ENCODE results near the gene LAGE3. TPM values are rescaled to one million over a fixed set of nuclear protein-coding genes. Genes with fewer than 3 reads are reported as not detected.
A peak's percentile ranks its signal among the peaks of the same experiment; 100 is the strongest.

LAGE3 gene
- total and polyA plus RNA-seq, 8 donors: 9.5 to 19.6 (median 12.7) TPM

DNA sequence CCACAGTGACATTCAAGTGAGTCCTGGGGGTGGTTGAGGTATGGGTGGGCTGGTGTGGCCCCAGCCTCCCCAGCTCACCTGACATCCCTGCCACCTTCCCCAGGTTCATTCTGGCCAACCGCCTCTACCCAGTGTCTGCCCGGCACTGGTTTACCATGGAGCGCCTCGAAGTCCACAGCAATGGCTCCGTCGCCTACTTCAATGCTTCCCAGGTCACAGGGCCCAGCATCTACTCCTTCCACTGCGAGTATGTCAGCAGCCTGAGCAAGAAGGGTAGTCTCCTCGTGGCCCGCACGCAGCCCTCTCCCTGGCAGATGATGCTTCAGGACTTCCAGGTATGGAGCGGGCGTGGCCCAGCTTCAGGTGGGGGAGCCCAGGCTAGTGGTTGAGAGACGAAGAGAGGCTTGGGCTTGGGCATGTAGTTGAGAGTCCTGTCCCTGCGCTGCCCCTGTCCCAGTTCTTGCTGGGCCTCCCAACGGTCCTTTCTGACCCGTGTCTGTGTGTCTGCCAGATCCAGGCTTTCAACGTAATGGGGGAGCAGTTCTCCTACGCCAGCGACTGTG, 43.8 kb downstream of the LAGE3 start:
- H3K9me3 ChIP-seq: no peaks in the 10 kb centered on the region

DNA sequence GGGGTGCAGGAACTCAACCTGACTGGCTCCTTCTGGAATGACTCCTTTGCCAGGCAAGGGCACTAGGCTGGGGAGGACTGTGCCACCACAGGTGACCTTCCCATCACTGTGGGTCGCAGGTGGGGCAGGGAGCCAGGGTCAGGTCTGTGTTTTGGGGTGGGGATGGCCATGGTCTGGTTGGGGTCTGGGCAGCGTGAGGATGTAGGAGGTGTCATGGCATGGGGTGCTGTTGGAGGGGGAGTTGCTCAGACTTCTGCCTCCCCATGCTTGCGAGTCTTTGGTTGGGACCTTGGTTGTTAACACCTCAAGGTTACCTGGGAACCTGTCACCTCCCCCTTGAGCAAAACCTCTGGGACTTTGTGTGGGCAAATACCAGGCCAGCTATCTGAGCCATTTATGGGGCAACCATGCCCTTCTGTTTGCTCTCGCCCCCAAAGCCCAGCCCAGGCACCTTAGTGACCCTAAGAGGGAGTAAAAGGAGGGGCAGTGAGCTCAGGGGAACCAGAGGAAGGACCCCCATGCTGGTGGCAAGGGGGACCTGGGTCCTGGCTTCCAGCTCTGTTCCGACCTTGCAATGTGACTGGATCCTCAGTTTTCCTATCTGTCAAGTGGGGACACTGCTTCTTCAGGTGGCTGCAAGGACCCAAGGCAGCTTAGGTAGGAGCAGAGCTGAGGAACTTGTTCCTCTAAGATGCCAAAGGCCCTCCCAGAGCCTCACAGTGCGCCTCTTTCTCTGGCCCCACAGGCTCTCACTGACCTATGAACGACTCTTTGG, 44.5 kb downstream of the LAGE3 start:
- WGBS, 2 donors: 79 to 86% methylated on average over 7 of the region's 7 CpGs
- H3K9me3 ChIP-seq: no peaks in the 10 kb centered on the region
- H3K27me3 ChIP-seq: no peaks in the 10 kb centered on the region
- no peaks in the 10 kb centered on the region for H3K4me1 ChIP-seq
- FAIRE-seq: no peak
- TF ChIP-seq, protein P1, sequence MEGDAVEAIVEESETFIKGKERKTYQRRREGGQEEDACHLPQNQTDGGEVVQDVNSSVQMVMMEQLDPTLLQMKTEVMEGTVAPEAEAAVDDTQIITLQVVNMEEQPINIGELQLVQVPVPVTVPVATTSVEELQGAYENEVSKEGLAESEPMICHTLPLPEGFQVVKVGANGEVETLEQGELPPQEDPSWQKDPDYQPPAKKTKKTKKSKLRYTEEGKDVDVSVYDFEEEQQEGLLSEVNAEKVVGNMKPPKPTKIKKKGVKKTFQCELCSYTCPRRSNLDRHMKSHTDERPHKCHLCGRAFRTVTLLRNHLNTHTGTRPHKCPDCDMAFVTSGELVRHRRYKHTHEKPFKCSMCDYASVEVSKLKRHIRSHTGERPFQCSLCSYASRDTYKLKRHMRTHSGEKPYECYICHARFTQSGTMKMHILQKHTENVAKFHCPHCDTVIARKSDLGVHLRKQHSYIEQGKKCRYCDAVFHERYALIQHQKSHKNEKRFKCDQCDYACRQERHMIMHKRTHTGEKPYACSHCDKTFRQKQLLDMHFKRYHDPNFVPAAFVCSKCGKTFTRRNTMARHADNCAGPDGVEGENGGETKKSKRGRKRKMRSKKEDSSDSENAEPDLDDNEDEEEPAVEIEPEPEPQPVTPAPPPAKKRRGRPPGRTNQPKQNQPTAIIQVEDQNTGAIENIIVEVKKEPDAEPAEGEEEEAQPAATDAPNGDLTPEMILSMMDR (IDR thresholded peaks at IDR 0.05): no peak
- DNase-seq: no peak
- ATAC-seq: no peak
- H3K4me3 ChIP-seq: no peak overlapping the region
- no peak overlapping the region for H3K27ac ChIP-seq
- intact Hi-C loops (cut with DNase I): no loop called here
- no peaks in the 10 kb centered on the region for H3K36me3 ChIP-seq

More for the DNA sequence above, 43.8 kb downstream of the LAGE3 start:
- peak in 1 of 6 donors; percentile 57 for DNase-seq
- H3K27me3 ChIP-seq: no peaks in the 10 kb centered on the region
- no peak for FAIRE-seq
- ATAC-seq: no peak
- no peaks in the 10 kb centered on the region for H3K36me3 ChIP-seq
- 86 to 91% methylated on average over 19 of the region's 19 CpGs for WGBS, 2 donors
- H3K4me3 ChIP-seq: no peak overlapping the region
- TF ChIP-seq, protein P1 (IDR thresholded peaks at IDR 0.05): no peak
- intact Hi-C loops (cut with DNase I): no loop called here
- H3K27ac ChIP-seq: no peak overlapping the region
- H3K4me1 ChIP-seq: no peaks in the 10 kb centered on the region

DNA sequence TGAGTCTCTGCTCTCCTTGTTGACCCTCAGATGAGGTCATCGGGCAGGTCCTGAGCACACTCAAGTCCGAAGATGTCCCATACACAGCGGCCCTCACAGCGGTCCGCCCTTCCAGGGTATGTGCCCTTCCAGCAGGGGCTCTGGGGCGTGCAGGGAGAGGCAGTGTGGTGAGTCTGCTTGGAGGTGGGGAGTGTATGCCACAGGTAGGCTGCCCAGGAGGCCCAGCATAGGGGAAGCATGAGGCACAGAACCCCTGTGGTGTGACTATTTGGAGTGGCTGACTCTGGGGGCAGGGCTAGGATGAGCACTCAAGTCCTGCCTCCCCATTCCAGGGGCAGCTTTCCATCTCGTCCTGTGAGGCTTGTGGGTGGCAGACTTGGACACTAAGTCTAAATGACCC, 45.5 kb downstream of the LAGE3 start:
- H3K36me3 ChIP-seq: no peaks in the 10 kb centered on the region
- FAIRE-seq: no peak
- intact Hi-C loops (cut with DNase I): no loop called here
- H3K9me3 ChIP-seq: no peaks in the 10 kb centered on the region
- H3K4me1 ChIP-seq: no peaks in the 10 kb centered on the region
- no peak overlapping the region for H3K27ac ChIP-seq
- no peak for ATAC-seq
- TF ChIP-seq, protein P1 (IDR thresholded peaks at IDR 0.05): no peak
- WGBS, 2 donors: 81 to 93% methylated on average over 7 of the region's 7 CpGs
- DNase-seq: no peak
- no peaks in the 10 kb centered on the region for H3K27me3 ChIP-seq
- no peak overlapping the region for H3K4me3 ChIP-seq

DNA sequence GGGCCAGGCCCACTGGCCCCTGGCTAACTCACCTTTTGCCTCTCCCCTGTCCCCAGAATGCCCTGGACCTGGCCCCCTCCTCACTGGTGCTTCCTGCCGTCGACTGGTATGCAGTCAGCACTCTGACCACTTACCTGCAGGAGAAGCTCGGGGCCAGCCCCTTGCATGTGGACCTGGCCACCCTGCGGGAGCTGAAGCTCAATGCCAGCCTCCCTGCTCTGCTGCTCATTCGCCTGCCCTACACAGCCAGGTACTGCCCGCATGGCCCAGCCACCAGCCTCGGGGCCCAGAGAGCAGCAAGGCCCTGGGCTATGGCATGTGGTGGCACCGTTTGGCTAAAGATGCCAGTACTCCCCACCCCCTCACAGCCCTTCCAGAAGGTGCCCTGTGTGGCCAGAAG, 46.9 kb downstream of the LAGE3 start:
- no peaks in the 10 kb centered on the region for H3K4me1 ChIP-seq
- DNase-seq: peak in 2 of 6 donors; percentile 10 to 71
- no peaks in the 10 kb centered on the region for H3K27me3 ChIP-seq
- 84 to 92% methylated on average over 8 of the region's 8 CpGs for WGBS, 2 donors
- no peak overlapping the region for H3K4me3 ChIP-seq
- H3K27ac ChIP-seq: no peak overlapping the region
- FAIRE-seq: no peak
- intact Hi-C loops (cut with DNase I): no loop called here
- TF ChIP-seq, protein P1 (IDR thresholded peaks at IDR 0.05): no peak
- no peaks in the 10 kb centered on the region for H3K36me3 ChIP-seq
- ATAC-seq: no peak
- H3K9me3 ChIP-seq: no peaks in the 10 kb centered on the region

DNA sequence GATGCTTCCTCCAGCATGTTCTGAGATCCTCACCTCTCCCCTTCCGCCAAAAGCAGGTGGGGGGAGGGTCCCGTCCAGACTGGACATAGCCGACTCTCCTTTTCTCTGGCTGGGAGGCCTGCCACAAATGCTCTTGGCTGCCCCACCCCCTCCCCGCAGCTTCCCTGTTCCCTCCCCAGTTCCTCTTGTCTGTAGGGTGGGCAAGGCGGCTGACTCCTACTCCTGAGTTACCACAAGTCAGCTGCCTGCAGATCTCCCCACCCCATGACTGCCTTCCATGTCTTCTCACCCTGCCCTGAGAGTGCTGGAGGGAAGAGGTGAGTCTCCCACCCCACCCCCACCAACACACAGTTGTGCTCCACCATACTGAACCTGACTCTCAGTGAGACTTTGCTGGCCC, 47.7 kb downstream of the LAGE3 start:
- intact Hi-C loops (cut with DNase I): no loop called here
- FAIRE-seq: no peak

More for the DNA sequence above, 47.7 kb downstream of the LAGE3 start:
- H3K27ac ChIP-seq: no peak overlapping the region
- no peaks in the 10 kb centered on the region for H3K9me3 ChIP-seq
- DNase-seq: peak in 1 of 6 donors; percentile 50
- 62 to 82% methylated on average over 4 to 5 of the region's 5 CpGs for WGBS, 2 donors
- TF ChIP-seq, protein P1 (IDR thresholded peaks at IDR 0.05): no peak
- no peak overlapping the region for H3K4me3 ChIP-seq
- H3K27me3 ChIP-seq: no peaks in the 10 kb centered on the region
- peak in 1 of 4 donors; percentile 4 for ATAC-seq
- H3K4me1 ChIP-seq: no peaks in the 10 kb centered on the region
- H3K36me3 ChIP-seq: no peaks in the 10 kb centered on the region

Measured in pancreas (tissue), 10 donors.